CD4-positive, alpha-beta T cell treated with Interleukin-4 for 4 hours (primary cell): ENCODE results near the gene GGACT.
A peak's percentile ranks its signal among the peaks of the same experiment; 100 is the strongest.
"Not testable (repeated sequence)": the region's sequence is repeated elsewhere in the genome, so short reads cannot be mapped to it uniquely, and the experiment has no call there.

Source experiments
- DNase-seq: peaks from one replicate; pipeline ENCODE4 v3.0.0-alpha.2; 2020

Gene GGACT

DNA sequence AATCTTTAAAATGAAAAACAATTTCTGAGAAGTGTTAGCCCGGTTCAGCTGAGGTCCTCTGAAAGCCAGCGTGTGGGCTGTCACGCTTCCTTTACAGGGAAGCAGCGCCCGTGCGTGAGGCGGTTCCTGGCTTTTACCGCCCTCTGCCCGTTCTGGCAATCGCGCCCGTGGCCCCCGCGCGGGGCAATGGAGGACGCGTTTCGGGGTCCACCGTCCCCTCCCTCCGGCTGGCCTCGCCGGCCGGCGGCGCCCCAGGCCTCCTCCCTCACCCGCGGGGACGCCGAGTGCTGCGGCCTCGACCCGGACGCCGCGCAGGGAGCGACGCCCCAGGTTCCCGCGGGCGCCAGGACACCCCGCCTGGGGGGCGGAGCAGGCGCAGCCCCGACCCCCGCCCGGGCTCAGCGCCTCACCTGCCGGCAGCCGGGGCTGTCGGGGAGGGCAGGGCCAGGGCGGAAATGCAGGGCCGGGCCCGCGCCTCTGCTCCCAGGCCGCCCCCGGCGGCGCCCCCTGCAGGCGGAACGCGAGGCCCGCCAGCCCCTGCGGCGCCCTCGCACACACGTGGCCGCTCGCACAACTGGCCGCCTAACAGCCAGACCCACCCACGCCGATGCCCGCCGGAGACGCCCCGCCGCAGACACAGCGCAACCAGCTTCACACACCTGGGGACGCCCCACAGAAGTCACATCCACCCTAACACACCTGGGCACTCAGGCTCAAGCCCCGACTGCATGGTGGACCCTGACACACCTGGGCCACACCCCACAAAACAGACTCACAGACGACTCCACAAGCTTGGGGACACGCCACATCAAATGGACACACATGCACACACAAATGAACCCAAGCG lies at the start of gene GGACT:
Gene GGACT (minus strand): TSS at position 459 of the 847 bp plus-strand sequence. CDS start 56,198 bp downstream, outside the sequence.
- peak; percentile 82 for DNase-seq

DNA sequence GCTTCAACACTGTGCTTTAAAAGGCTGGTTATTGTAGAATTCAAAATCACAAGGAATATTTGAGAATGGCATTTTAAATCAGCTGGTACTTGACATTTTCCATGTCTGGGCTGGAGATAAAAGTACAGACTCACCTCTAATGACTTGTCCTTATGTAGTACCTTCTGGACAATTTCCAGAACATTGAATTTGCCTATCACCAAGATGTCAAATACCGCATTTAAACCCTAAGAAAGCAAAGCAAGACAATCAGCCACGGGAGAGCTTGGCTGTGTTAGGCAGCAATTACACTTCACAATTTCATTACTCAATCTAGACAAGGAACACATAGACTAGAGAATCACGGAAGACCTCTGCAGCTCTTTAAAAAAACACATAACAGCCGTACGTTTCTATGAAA lies 49.2 kb upstream of the GGACT start:
- DNase-seq: no peak

DNA sequence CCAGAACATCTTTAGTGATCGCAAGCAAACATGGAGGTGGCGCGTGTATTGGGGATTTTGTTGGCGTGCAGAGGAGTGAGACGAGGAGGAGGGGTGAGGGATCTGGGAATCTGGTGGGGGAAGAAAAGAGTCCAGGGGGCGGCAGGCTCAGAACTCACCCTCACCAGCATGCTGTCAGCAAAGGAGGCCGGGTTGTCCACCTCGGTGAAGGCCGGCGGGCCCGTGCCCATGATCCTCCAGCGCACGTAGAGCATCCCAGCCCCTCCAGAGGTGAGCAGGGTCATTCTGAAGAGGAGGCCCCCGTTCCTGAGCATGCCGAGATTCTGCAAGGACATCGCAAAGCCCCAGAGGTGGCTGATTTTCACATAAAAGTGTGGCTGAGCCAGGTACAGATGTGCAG lies 48.8 kb upstream of the GGACT start:
- no peak for DNase-seq

DNA sequence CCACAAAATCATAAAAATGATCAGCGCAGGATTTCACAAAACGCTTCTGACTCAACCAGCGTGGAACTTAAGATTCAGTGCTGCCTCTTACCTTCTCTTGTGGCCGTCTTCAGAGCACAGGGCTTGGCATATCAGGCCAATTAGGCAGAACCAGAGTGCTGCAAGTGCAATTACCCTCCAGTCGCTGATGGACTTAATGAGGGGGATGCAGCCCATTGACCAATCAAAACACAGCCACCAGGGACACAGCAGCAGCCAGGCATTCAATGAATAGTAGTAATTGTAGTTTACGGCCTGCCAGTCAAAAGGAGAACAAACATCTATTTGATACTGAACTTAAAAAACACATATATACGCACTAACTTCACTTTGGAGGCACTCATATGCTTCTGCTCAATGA lies 47.9 kb upstream of the GGACT start:
- DNase-seq: no peak

DNA sequence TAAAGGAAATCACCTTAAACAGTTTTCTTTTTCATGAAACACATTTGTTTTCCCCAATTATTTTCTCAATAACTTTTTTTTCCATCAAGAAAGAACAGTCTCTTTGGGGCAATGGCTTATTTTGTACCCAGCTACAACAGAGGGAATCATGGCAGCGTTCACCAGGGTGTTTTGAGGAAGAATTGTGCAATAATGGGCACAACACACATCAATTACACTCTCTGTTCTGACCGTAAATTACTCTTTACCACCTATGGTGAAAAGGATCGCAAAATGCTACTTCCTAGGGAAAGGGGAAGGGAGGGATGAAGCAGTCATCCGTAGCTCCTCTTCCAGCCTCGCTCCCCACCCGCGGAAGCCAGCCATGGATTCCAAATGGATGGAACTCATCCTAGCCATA lies 47.4 kb upstream of the GGACT start:
- no peak for DNase-seq

DNA sequence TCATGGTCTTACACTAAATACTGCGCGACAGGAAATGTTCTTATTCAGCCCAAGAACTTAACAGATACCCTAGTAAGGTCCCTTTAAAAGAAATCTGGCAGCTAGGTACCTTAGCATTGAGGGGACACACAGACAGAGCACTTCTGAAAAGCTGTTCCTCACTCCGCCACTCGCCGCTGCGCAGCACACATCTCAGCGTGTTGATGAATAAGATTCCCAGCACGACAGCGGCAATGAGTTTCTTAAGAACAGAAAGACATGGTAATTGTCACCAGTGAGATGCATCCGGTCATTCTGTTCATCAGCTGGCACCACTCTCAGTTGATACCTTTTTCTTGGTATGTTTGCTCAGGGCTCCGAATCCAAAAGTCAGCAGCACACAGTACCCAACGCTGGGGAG lies 46.1 kb upstream of the GGACT start:
- no peak for DNase-seq

DNA sequence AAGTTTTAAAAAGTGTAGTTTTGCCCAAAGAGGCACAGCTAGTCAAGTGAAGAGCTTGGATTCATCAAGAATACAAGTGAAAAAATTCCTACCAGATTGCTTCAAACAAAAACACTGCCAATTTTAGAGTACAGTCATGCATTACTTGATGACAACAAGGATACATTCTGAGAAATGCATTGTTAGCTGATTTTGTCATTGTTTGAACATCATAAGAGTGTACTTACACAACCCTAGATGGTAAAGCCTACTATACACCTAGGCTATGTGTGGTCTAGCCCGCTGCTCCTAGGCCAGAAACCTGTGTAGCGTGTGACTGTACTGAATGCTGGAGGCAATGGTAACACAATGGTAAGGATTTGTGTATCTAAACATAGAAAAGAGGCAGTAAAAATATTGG lies 44.9 kb upstream of the GGACT start:
- DNase-seq: no peak

DNA sequence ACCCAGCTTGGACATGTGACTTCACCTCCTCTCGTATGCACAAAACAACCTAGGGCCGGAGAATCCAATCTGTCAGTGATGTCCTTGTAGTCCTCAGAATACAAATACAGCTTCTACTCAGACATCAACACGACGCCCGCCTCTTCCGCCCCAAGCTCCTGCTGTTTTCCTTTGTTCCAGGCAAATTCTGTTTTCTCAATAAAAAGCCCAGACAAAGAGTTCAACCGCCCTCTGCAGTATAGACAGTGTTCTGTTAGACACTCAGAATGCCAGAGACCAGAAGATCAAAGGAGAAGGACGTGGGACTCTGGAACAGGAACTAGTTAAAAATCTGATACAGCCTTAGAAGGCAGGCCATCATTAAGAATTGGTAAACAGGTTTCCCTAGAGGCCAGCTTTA lies 42.0 kb upstream of the GGACT start:
- no peak for DNase-seq

DNA sequence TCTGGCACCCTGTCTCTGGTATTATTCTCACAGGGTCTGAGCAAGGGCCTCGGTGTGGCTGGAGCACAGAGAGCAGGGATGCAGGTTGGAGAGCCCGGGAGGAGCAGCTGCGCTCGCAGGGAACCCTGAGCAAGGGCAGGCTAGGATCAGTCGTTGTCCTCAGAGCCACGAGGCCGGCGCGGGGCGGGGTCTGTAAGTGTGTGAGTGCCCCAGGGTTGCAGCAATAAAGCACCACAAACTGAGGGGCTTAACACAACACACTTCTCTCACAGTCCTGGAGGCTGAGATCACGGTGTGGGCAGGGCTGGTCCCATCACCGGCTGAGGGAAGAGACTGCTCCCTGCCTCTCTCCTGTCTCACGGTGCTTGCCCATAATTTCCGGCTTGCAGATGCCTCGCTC lies 38.5 kb upstream of the GGACT start:
- no peak for DNase-seq

DNA sequence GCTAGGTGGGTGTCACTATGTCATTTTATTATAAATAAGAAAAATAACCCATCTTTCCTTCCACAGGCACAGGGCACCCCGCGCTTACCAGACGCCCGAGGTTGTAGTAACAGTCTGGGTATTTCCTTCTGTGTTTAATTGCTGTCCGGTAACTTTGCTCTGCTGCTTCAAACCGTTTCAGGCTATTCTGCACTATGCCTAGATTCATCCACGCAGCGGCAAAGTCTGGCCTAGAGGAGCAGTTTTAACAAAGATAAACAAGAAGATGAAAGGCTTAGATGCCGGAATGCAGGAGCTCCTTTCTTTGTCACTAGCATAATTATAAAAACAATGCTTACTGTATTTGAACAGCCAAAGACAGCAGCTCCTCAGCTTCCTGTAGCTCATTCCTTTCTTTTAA lies 36.9 kb upstream of the GGACT start:
- no peak for DNase-seq

DNA sequence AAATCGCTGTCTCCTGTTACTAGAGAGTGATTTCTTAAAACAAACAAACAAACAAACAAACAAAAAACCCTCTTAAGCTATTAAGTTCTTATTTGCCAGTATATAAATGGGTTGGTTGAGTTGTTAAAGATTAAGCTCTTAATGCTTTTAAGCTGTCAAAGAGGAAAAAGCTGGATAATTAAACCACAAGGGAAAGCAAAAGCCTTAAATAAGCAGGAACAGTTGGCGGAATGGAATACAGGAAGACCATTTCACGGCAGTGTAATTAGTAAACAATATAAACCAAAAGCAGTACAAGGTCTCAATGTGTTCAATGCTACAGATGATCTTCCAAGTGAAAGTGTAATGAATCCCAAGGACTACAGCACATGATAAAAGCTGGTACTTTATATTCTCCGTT lies 32.2 kb upstream of the GGACT start:
- no peak for DNase-seq

DNA sequence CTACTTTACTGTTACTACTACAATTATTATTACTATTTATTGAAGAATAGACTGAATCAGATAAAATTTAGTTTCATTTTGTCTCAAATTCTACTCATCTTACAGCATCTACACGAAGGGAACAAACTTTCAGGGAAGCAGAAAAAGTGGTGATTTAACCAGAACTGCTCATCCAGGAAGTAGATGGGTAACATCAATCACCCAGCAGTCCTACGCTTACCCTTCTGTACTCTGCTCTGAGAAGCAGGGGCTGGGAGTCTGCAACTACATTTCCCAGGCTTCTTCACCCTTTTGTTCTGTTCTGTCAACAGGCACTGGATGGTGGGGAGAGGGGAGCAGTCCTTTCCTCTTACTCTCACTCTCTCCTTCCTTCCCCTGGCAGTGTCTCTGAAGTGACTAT lies 31.4 kb upstream of the GGACT start:
- DNase-seq: no peak

DNA sequence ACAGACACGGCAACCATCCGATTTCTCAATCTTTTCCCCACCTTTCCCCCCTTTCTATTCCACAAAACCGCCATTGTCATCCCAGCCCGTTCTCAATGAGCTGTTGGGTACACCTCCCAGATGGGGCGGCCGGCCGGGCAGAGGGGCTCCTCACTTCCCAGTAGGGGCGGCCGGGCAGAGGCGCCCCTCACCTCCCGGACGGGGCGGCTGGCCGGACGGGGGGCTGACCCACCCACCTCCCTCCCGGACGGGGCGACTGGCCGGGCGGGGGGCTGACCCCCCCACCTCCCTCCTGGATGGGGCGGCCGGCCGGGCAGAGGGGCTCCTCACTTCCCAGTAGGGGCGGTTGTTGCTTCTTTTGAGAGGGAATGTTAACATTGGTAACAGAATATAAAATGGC lies 30.3 kb upstream of the GGACT start:
- not testable (repeated sequence) for DNase-seq

DNA sequence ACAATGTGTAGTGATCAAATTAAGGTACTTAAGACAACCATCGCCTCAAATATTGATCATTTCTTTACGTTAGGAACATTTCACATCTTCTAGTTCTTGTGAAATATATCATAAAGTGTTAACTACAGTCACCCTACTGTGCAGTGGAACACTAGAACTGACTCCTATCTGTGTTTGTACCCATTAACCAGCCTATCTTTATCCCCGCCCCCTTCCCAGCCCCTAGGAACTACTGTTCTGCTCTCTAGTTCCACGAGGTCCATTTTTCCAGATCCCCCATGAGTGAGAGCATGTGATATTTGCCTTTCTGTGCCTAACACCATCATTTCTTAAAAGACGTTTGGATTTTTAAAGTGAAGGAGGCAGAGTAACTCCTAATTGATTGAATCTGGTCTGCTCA lies 24.4 kb upstream of the GGACT start:
- DNase-seq: no peak

DNA sequence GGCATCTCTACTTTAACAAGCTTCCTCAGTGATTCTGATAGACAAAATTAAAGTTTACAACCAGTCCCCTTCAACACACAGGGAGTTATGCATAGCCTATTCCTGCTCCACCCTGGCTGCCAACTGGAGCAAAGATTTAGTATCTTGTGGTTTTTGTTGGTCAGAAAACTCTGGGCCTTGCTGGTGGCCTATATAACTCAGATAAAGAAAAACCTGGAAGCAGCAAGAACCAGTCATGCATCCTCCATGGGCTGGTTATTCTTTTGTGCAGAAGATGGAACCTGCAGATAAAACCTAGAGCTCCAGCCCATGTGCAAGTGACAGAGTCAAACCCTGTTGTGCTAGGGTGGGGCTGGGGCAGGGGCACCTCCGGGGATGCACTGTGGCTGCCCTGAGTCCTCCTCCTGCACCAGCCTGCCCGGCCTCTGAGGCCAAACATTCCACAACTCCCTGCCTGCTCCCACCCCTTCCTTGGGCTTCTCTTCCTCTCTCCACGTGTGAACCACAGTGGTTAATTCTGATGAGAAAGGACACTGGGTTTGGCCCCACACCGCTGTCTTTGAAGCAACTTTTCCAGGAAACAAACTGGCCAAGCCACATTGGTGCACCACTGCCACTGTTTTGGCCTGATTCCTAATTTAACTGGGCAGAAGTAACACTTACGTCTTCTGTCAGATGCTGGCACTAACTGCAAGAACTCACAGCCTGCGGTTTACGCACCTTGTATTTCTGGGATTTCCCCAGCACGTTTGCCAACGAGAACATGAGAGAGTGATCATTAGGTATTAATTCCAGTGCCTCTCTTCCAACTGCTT lies 23.3 kb upstream of the GGACT start:
- peak; percentile 36 for DNase-seq

DNA sequence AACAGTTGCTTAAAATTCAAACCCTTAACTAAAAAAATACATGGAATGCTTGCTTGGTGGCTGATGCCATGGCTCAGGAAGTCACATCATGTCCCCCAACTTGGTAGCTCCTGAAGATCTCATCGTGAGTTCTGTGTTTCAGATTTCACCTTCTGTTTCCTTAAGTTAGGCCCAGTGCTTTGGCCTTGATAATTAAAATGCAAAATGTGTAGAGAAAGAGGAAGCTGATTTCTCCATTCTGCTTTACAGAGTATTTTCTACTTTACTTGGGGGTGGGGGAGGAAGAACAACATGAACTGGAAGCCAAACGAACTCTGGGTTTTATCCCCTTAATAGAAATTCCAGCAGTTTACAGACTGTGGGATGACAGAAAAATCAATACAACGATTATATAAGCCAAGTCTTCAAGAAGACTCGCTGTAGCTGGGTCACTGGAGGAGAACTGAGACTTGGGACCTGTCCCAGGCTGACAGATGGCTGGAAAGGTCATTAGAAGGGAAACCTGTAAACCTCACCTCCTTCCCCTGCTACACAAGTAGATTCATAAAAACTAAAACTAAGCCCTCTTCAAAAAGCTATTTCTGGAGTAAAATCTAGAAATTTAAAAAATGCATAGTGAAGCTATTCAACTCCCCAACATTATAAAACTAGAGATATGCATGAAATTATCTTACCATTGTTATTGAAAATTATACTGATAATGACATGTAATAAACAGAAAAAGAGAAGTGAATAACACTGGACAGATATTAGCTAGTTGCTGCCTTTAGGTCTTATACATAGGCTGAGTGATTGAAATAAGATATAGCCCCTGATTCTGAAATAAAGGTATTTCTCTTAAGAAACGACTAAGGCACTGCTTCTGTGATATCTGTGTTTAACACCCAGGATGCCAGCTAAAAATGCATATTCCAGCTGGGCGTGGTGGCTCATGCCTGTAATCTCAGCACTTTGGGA lies 22.1 kb upstream of the GGACT start:
- DNase-seq: no peak

DNA sequence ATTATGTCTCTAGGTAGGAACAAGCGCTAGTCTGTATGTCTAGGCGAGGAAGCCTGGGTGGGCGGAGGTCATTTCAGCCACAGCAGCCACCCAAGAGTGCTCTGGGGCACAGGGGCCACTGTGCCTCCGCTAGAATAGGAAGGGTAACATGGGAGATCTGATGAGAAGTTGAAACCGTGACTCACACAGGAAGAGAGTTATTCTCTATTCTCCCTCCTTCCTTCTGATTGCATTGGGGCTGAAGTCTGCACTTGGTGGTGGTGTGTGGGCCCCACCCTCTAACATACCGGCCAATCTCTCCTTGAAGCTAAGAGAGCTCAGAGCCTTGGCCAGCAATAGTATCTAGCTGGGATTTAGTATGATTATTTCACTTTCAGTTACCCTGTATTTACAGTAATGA lies 20.3 kb upstream of the GGACT start:
- DNase-seq: peak; percentile 47

DNA sequence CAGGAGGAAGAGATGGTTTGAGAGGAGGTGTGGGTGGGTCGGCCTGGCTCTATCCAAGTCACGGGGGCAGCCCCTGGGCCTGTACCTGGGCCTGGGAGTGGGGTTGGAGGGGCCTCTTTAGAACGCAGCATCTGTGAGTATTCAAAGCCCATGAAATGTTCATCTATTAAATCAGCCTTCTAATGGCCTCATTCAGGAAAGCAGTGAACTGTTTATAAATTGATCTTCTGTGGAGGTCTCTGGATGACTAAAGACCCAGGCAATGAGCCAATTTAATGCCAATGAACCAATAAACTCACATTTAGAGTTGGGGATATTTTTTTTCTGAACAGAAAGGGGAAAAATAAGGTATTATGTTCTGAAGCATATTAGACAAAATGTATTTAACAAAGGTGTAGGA lies 19.9 kb upstream of the GGACT start:
- no peak for DNase-seq

DNA sequence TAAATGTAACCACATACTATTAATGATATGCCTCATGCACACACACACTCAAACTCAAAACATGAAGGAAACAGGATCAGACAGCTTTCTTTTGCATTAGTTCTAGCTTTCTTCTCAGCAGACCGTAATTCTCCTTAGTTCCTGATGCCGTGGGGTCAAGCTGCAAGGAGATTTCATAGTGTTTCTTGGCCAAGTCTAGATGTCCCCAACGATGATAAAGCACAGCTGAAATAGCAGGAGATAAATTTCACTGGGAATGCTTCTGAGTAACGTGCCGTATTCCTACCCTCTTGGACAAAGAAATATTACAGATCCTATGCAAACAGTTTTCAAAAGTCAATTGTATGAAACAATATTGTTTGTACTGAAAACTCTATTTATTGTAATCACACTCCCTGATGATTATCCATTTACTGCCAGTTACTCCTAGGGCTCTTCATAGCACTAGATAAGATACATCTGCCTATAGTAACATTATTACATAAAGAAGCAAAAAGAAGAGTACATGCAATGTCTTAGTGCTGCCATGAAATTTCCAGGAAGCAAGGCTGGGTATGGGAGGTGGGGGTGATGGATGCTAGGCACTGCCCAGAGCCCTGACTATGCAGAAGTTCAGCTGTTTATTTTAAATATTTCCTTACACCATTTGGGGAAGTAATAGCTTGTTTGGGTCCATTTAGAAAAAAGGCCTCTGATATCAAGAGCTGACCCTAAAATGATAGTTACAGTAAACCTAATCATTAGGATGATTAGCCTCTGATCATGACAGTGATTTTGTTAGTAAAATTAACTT lies 16.5 kb upstream of the GGACT start:
- no peak for DNase-seq

DNA sequence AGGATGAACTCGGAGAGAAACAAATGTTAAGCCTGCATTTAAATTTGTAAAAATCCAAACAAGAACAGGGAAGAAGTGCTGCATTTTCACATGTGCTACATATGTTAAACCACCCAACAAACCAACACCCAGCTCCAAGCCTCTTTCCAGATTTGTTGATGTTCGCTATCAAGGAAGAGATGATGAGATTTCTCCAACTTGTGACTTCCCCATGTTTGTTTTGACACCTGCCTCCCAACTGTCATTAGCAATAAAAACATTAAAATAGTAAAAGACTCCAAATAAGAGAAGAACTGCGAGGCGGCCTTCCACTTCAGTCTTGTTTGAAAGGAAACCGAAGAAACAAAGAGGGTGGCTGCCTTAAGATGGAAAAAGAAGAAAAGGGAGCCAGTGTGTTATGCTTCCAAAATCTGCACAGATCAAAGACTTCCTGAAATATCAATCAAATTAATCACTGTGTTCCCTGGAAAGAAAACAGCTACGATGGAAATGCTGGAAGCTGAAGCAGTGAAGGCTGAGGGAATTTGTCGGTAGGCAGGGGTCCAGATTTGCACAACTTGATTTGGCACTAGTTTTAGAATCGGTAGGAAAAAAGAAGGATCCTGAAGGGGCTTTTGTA lies 14.0 kb upstream of the GGACT start:
- no peak for DNase-seq

DNA sequence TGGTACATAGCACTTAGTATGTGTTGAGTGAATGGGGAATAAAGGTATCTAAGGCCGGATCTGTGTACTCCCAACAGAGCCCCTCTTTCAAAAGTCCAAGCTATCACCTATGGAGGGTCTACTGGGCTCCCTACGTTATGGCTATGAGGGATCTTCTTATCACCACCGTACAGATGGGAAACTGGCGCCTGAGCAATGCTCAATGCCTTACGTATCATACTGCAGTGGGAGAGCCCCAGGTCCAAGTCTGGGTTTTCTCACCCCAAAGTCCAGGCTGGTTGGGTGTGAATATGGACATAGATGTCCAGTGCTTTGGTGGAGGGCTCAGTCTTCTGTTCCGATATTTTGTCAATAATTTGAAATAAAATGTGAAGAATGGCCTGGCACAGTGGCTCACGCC lies 13.1 kb upstream of the GGACT start:
- DNase-seq: no peak

DNA sequence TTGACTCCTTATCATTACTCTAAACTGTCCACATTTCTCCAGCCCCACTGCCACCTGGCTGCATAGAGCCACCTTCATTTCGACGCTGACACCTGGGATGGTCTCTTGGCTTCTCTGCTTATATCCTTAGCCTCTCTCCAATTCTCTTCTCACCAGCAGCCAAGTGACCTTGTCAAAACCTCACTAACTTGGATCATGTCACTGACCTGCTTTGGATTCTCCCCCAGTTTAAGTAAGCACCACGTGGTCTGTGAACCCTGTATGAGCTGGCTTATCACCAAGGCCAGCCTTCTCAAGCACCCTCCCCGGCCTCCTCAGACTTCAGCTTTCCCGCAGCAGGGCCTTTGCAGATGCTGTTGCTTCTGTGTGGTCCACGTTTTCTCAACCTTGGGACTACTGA lies 12.3 kb upstream of the GGACT start:
- no peak for DNase-seq
